ENCODE data around the gene HOXD12.

The HOXD12 gene

GRCh38 chr2:176080540-176081375, 18.8 kb upstream of the HOXD12 start:
- H2BK12ac ChIP-seq (ENCODE audit: low read length): no peak overlapping the region
- peak overlapping the region; percentile 88 for H2AFZ ChIP-seq (ENCODE audit: insufficient read depth, low read length, poor library complexity)
- H2AK5ac ChIP-seq (ENCODE audit: low read length): no peak overlapping the region
- no peak overlapping the region for H4K91ac ChIP-seq (ENCODE audit: low read depth, low read length)
- H3K79me1 ChIP-seq (ENCODE audit: low read length): peaks cover 1% of the 10 kb centered on the region
- no peak overlapping the region for H4K12ac ChIP-seq (ENCODE audit: low read depth, low read length)
- peak in 1 of 2 donors; percentile 11 for DNase-seq
- H3K79me2 ChIP-seq (ENCODE audit: control insufficient read depth, insufficient read depth, low read length, poor library complexity): no peaks in the 10 kb centered on the region
- H3K4ac ChIP-seq (ENCODE audit: low read depth, low read length): no peak overlapping the region
- H3K27me3 ChIP-seq (ENCODE audit: insufficient read depth, low read length): peaks cover 77% of the 10 kb centered on the region
- H3K4me2 ChIP-seq (ENCODE audit: low read length): peak overlapping the region; percentile 59
- H4K8ac ChIP-seq (ENCODE audit: low read depth, low read length): peak overlapping the region; percentile 43
- no peak overlapping the region for H2BK5ac ChIP-seq (ENCODE audit: low read depth, low read length, poor library complexity)
- no peaks in the 10 kb centered on the region for H3K36me3 ChIP-seq (ENCODE audit: control insufficient read depth in 1 of 2, insufficient read depth in 2 of 2, low read length in 2 of 2)
- peak overlapping the region; percentile 44 for H3K14ac ChIP-seq (ENCODE audit: low read length)
- H3K4me3 ChIP-seq (ENCODE audit: low read depth, low read length): peak overlapping the region; percentile 67
- H2BK120ac ChIP-seq (ENCODE audit: insufficient read depth, low read length, poor library complexity): peak overlapping the region; percentile 17
- WGBS (ENCODE audit: extremely low coverage, insufficient coverage, insufficient read length): no CpG with 5 or more reads among the region's 68 CpGs
- H3K4me1 ChIP-seq (ENCODE audit: control insufficient read depth in 1 of 2, insufficient read depth in 2 of 2, low read length in 2 of 2): peaks cover 20% of the 10 kb centered on the region in 2 experiments
- peaks cover 12% of the 10 kb centered on the region for H3K9me3 ChIP-seq (ENCODE audit: insufficient read depth, low read depth, low read length)
- H3K23ac ChIP-seq (ENCODE audit: low read length): no peak overlapping the region
- H3K9ac ChIP-seq (ENCODE audit: low read length): no peak overlapping the region
- H3K27ac ChIP-seq (ENCODE audit: low read depth, low read length): no peak overlapping the region
- no peak overlapping the region for H3K18ac ChIP-seq (ENCODE audit: low read length)

GRCh38 chr2:176081376-176081836, 18.2 kb upstream of the HOXD12 start:
- Histone ChIP-seq H3K9ac (ENCODE audit: low read length) (no peak overlapping the region), H3K36me3 (ENCODE audit: control insufficient read depth in 1 of 2, insufficient read depth in 2 of 2, low read length in 2 of 2) (no peaks in the 10 kb centered on the region), H4K8ac (ENCODE audit: low read depth, low read length) (no peak overlapping the region), H4K91ac (ENCODE audit: low read depth, low read length) (no peak overlapping the region), H3K4me1 (ENCODE audit: control insufficient read depth in 1 of 2, insufficient read depth in 2 of 2, low read length in 2 of 2) (peaks cover 20 to 22% of the 10 kb centered on the region in 2 experiments), H2AK5ac (ENCODE audit: low read length) (no peak overlapping the region), H3K18ac (ENCODE audit: low read length) (no peak overlapping the region), H2BK12ac (ENCODE audit: low read length) (no peak overlapping the region), H3K27ac (ENCODE audit: low read depth, low read length) (no peak overlapping the region), H3K79me2 (ENCODE audit: control insufficient read depth, insufficient read depth, low read length, poor library complexity) (no peaks in the 10 kb centered on the region), H3K9me3 (ENCODE audit: insufficient read depth, low read depth, low read length) (peaks cover 12% of the 10 kb centered on the region), H2BK120ac (ENCODE audit: insufficient read depth, low read length, poor library complexity) (no peak overlapping the region), H3K23ac (ENCODE audit: low read length) (no peak overlapping the region), H3K4ac (ENCODE audit: low read depth, low read length) (no peak overlapping the region), H2AFZ (ENCODE audit: insufficient read depth, low read length, poor library complexity) (no peak overlapping the region), H3K27me3 (ENCODE audit: insufficient read depth, low read length) (peaks cover 78% of the 10 kb centered on the region), H3K14ac (ENCODE audit: low read length) (no peak overlapping the region), H2BK5ac (ENCODE audit: low read depth, low read length, poor library complexity) (no peak overlapping the region), H4K12ac (ENCODE audit: low read depth, low read length) (no peak overlapping the region), H3K4me2 (ENCODE audit: low read length) (no peak overlapping the region), H3K79me1 (ENCODE audit: low read length) (peaks cover 1% of the 10 kb centered on the region), H3K4me3 (ENCODE audit: low read depth, low read length) (no peak overlapping the region)
- WGBS (ENCODE audit: extremely low coverage, insufficient coverage, insufficient read length): no CpG with 5 or more reads among the region's 17 CpGs
- DNase-seq: no peak

- Histone ChIP-seq H3K4ac (ENCODE audit: low read depth, low read length) (no peak overlapping the region), H4K8ac (ENCODE audit: low read depth, low read length) (no peak overlapping the region), H3K4me2 (ENCODE audit: low read length) (peak overlapping the region; percentile 65)
These were observed 17.6 kb upstream of the HOXD12 start for GRCh38 chr2:176081837-176082524.

GRCh38 chr2:176082525-176082823, 17.1 kb upstream of the HOXD12 start:
- DNase-seq: no peak
- Histone ChIP-seq H4K8ac (ENCODE audit: low read depth, low read length) (no peak overlapping the region), H4K91ac (ENCODE audit: low read depth, low read length) (no peak overlapping the region), H3K4me2 (ENCODE audit: low read length) (peak overlapping the region; percentile 65), H2BK120ac (ENCODE audit: insufficient read depth, low read length, poor library complexity) (no peak overlapping the region), H3K23ac (ENCODE audit: low read length) (no peak overlapping the region), H2BK5ac (ENCODE audit: low read depth, low read length, poor library complexity) (no peak overlapping the region), H3K79me1 (ENCODE audit: low read length) (peaks cover 1% of the 10 kb centered on the region), H3K27me3 (ENCODE audit: insufficient read depth, low read length) (peaks cover 83% of the 10 kb centered on the region), H3K36me3 (ENCODE audit: control insufficient read depth in 1 of 2, insufficient read depth in 2 of 2, low read length in 2 of 2) (no peaks in the 10 kb centered on the region), H3K18ac (ENCODE audit: low read length) (no peak overlapping the region), H2AK5ac (ENCODE audit: low read length) (no peak overlapping the region), H3K9ac (ENCODE audit: low read length) (no peak overlapping the region), H2AFZ (ENCODE audit: insufficient read depth, low read length, poor library complexity) (no peak overlapping the region), H3K14ac (ENCODE audit: low read length) (no peak overlapping the region), H3K4me1 (ENCODE audit: control insufficient read depth in 1 of 2, insufficient read depth in 2 of 2, low read length in 2 of 2) (peaks cover 20 to 22% of the 10 kb centered on the region in 2 experiments), H3K9me3 (ENCODE audit: insufficient read depth, low read depth, low read length) (peaks cover 12% of the 10 kb centered on the region), H4K12ac (ENCODE audit: low read depth, low read length) (no peak overlapping the region), H3K4me3 (ENCODE audit: low read depth, low read length) (peak overlapping the region; percentile 47), H2BK12ac (ENCODE audit: low read length) (no peak overlapping the region), H3K27ac (ENCODE audit: low read depth, low read length) (no peak overlapping the region), H3K4ac (ENCODE audit: low read depth, low read length) (no peak overlapping the region), H3K79me2 (ENCODE audit: control insufficient read depth, insufficient read depth, low read length, poor library complexity) (no peaks in the 10 kb centered on the region)
- no CpG with 5 or more reads among the region's 10 CpGs for WGBS (ENCODE audit: extremely low coverage, insufficient coverage, insufficient read length)

More at GRCh38 chr2:176081837-176082524, 17.6 kb upstream of the HOXD12 start:
- Histone ChIP-seq H4K91ac (ENCODE audit: low read depth, low read length) (no peak overlapping the region), H3K23ac (ENCODE audit: low read length) (no peak overlapping the region), H3K9me3 (ENCODE audit: insufficient read depth, low read depth, low read length) (peaks cover 12% of the 10 kb centered on the region), H2BK5ac (ENCODE audit: low read depth, low read length, poor library complexity) (no peak overlapping the region), H2AK5ac (ENCODE audit: low read length) (no peak overlapping the region), H3K18ac (ENCODE audit: low read length) (no peak overlapping the region), H4K12ac (ENCODE audit: low read depth, low read length) (no peak overlapping the region), H2BK120ac (ENCODE audit: insufficient read depth, low read length, poor library complexity) (no peak overlapping the region), H2BK12ac (ENCODE audit: low read length) (no peak overlapping the region), H3K36me3 (ENCODE audit: control insufficient read depth in 1 of 2, insufficient read depth in 2 of 2, low read length in 2 of 2) (no peaks in the 10 kb centered on the region), H3K27ac (ENCODE audit: low read depth, low read length) (no peak overlapping the region), H3K4me1 (ENCODE audit: control insufficient read depth in 1 of 2, insufficient read depth in 2 of 2, low read length in 2 of 2) (peaks cover 20 to 22% of the 10 kb centered on the region in 2 experiments), H3K79me1 (ENCODE audit: low read length) (peaks cover 1% of the 10 kb centered on the region), H3K79me2 (ENCODE audit: control insufficient read depth, insufficient read depth, low read length, poor library complexity) (no peaks in the 10 kb centered on the region), H3K14ac (ENCODE audit: low read length) (no peak overlapping the region), H3K4me3 (ENCODE audit: low read depth, low read length) (peak overlapping the region; percentile 47), H3K27me3 (ENCODE audit: insufficient read depth, low read length) (peaks cover 78% of the 10 kb centered on the region), H2AFZ (ENCODE audit: insufficient read depth, low read length, poor library complexity) (no peak overlapping the region), H3K9ac (ENCODE audit: low read length) (no peak overlapping the region)
- no peak for DNase-seq
- WGBS (ENCODE audit: extremely low coverage, insufficient coverage, insufficient read length): no CpG with 5 or more reads among the region's 62 CpGs
